CD1c-positive myeloid dendritic cell (primary cell): ENCODE measurements around the gene IGFLR1.
"Not testable (repeated sequence)": the region's sequence is repeated elsewhere in the genome, so short reads cannot be mapped to it uniquely, and the experiment has no call there.

Experiments
- DNase-seq: peaks from one replicate; pipeline ENCODE4 v3.0.0-alpha.2; 2016; ENCODE audit errors: extremely low spot score

IGFLR1 gene

DNA sequence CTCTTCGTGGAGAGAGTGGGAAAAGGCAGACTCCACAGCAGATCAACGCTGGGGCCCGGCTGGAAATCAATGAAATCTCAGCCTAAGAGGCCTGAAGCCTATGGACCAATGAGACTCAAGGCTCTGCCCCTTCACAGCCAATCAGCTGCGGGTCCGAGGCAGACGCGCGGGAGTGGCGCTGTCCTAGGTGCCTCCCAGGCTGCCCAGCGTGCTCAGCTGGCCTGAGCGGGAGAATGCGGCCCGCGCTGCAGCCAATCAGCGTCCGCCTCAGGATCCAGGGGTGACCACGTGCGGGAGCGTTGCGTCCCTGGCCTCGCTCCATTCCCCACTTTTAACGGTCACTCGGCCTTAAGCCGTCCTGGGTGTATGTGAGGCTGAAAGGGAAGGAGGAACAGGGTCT lies 38.0 kb downstream of the IGFLR1 start, which contains the start of gene ZBTB32:
ZBTB32 (plus strand) TSS at position 341 of the 400 bp plus-strand sequence. CDS start 10,069 bp downstream, outside the sequence.
- DNase-seq = peak; percentile 50

GRCh38 chr19:35703343-35703742 lies 38.9 kb downstream of the IGFLR1 start:
- no peak for DNase-seq

- peak; percentile 97 for DNase-seq
Observed at GRCh38 chr19:35702223-35703012, 39.8 kb downstream of the IGFLR1 start.

- no peak for DNase-seq
Observed at GRCh38 chr19:35696835-35697234, 45.4 kb downstream of the IGFLR1 start.

DNA sequence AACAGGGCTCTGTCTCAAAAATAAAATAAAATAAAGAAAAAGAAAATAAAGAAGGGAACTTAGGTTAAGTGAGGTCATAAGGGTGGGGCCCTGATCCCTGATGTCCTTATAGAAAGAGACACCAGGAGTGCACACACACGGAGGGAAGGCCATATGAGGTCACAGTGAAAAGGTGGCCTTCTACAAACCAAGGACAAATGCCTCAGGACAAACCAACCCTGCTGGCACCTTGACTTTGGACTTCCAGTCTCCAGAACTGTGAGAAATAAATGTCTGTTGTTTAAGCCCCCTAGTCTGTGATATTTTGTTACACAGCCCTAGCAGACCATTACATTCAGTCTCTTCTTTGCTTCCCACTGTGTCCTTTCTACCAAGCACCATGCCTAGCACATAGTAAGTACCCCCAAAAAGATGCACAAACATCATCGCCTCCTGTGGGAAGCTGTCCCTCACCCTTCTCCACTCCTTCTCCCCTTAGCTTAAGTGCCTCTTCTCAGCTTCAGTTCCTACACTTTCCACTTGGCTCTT lies 46.3 kb downstream of the IGFLR1 start:
- no peak for DNase-seq

DNA sequence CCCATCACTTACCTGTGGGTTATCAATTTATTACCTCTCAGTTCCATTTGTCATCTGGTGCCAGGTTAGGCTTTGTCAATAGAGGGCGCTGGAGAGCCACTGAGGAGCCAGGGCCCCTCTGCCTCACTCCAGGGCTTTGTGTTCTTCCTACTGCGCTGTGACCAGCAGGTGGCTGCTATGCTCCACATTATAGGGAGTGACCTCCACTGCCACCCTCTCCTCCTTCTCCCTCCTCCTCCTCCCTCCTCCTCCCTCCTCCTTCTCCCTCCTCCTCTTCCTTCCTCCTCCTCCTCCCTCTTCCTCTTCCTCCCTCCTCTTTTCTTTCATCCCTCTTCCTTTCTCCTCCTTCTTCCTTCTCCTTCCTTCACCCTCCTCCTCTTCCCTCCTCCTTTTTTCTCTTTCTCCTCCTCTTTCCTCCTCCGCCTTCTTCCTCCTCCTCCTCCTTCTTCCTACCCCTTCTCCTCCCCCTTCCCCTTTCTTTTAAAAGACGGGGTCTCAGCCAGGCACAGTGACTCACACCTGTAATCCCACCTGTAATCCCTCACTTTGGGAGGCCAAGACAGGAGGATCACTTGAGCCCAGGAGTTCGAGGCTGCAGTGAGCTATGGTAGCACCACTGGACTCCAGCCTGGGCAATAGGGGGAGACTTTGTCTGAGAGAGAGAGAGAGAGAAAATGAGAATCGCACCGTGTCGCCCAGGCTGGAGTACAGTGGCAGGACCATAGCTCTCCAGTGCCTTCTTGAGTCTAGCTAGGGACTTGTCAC lies 48.2 kb downstream of the IGFLR1 start:
- peak; percentile 93 for DNase-seq

GRCh38 chr19:35693422-35693821 lies 48.8 kb downstream of the IGFLR1 start:
- DNase-seq = no peak

GRCh38 chr19:35692010-35692409 lies 50.2 kb downstream of the IGFLR1 start:
- no peak for DNase-seq

DNA sequence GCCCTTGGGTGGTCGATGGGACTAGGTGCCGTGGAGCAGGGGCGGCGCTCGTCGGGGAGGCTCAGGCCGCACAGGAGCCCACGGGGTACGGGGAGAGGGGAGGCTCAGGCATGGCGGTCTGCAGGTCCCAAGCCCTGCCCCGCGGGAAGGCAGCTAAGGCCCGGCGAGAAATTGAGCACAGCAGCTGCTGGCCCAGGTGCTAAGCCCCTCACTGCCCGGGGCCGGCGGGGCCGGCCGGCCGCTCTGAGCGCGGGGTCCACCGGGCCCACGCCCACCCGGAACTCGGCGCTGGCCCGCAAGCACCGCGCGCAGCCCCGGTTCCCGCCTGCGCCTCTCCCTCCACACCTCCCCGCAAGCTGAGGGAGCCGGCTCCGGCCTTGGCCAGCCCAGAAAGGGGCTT lies 51.1 kb downstream of the IGFLR1 start:
- not testable (repeated sequence) for DNase-seq

GRCh38 chr19:35689836-35690235 lies 52.4 kb downstream of the IGFLR1 start:
- DNase-seq = no peak
